MM.1S (cell line): ENCODE data around the gene COL11A2.

ENCODE experiments used
- DNase-seq: peaks from one replicate; pipeline ENCODE4 v3.0.0-alpha.2; 2015
- H2AFZ ChIP-seq: fragments of 300-600 bp; sonication (generic); 2 replicates; pipeline ENCODE4 v1.6.0; 2016; ENCODE audit warnings: antibody characterized with exemption, low read length
- H3F3A ChIP-seq: fragments of 300-600 bp; sonication (generic); 2 replicates; pipeline ENCODE4 v1.6.1; 2016; ENCODE audit warnings: mild to moderate bottlenecking, antibody characterized with exemption, low read length, moderate library complexity, mixed read lengths; ENCODE audit not compliant: insufficient read depth
- H3K27ac ChIP-seq: fragments of 300-600 bp; sonication (generic); 2 replicates; pipeline ENCODE4 v1.5.1; 2016; ENCODE audit warnings: mild to moderate bottlenecking, low read length
- H3K27me3 ChIP-seq: fragments of 300-600 bp; sonication (generic); replicated peaks from 2 replicates; pipeline ENCODE4 v1.6.0; 2016; ENCODE audit warnings: low read length; ENCODE audit not compliant: insufficient read depth
- H3K36me3 ChIP-seq: fragments of 300-600 bp; sonication (generic); replicated peaks from 2 replicates; pipeline ENCODE4 v1.6.1; 2016; ENCODE audit warnings: mild to moderate bottlenecking, low read length, mixed read lengths; ENCODE audit not compliant: insufficient read depth
- H3K4me1 ChIP-seq: fragments of 300-600 bp; sonication (generic); 2 replicates; pipeline ENCODE4 v1.6.1; 2016; ENCODE audit warnings: low read length, mixed read lengths
- H3K4me2 ChIP-seq: fragments of 300-600 bp; sonication (generic); 2 replicates; pipeline ENCODE4 v1.6.0; 2016; ENCODE audit warnings: low read depth, low read length
- H3K4me3 ChIP-seq: fragments of 300-600 bp; sonication (generic); 2 replicates; pipeline ENCODE4 v1.5.1; 2016; ENCODE audit warnings: low read length, mixed read lengths
- H3K79me2 ChIP-seq: fragments of 300-600 bp; sonication (generic); 2 replicates; pipeline ENCODE4 v1.6.1; 2016; ENCODE audit warnings: mixed run types, low read length, mixed read lengths
- H3K9ac ChIP-seq: fragments of 300-600 bp; sonication (generic); 2 replicates; pipeline ENCODE4 v1.6.1; 2016; ENCODE audit warnings: low read length, mixed read lengths
- H3K9me2 ChIP-seq: fragments of 300-600 bp; sonication (generic); replicated peaks from 2 replicates; pipeline ENCODE4 v1.6.1; 2016; ENCODE audit warnings: mild to moderate bottlenecking, low read length, mixed read lengths; ENCODE audit not compliant: insufficient read depth
- H3K9me3 ChIP-seq: fragments of 300-600 bp; sonication (generic); replicated peaks from 2 replicates; pipeline ENCODE4 v1.6.1; 2016; ENCODE audit warnings: mild to moderate bottlenecking, low read length, mixed read lengths; ENCODE audit not compliant: insufficient read depth
- H4K20me1 ChIP-seq: fragments of 300-600 bp; sonication (generic); 2 replicates; pipeline ENCODE4 v1.6.1; 2016; ENCODE audit warnings: mild to moderate bottlenecking, low read length, moderate library complexity, mixed read lengths; ENCODE audit not compliant: insufficient read depth
- EZH2 ChIP-seq: fragments of 300-600 bp; sonication (generic); optimal IDR thresholded peaks from 2 replicates; pipeline ENCODE3; 2017; ENCODE audit warnings: low read depth, mild to moderate bottlenecking, antibody characterized with exemption, low read length, mixed read lengths
- EZH2phosphoT487 ChIP-seq: fragments of 300-600 bp; sonication (generic); IDR thresholded peaks from 2 replicates; pipeline ENCODE4 v1.6.1; 2018; ENCODE audit warnings: antibody characterized with exemption, low read length
- TF ChIP-seq, protein P1 (sequence below): fragments of 300-600 bp; sonication (generic); IDR thresholded peaks from 2 replicates; pipeline ENCODE4 v1.5.1; 2016; ENCODE audit warnings: antibody characterized with exemption, low read length, mixed read lengths

Gene COL11A2

DNA sequence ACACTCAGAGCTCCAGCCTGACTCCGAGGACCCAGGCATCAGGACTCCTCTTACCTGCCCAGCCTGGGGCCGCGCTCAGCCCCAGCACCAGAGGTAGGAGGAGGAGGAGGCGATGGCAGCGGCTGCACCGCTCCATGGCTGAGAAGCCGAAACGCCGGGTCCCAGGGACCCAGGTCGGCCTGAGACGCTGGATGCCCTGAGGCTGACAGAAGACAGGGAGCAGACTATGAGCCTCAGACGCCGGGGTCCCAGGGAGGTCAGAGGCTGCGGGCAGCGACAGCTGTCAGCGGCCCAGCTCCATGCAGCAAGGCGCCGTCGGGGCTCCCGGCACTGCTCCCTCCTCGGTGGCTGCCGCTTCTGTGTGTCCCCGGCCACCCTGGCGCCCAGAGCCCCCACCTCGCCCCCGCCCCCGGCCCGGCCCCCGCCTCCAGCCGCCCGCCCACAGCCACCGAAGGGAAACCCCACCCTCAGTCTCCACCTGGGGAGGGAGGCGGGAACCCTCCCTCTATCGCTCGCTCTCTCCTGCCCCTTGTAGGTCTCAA, at the start of gene COL11A2:
Gene COL11A2 (minus strand): TSS at position 363 of the 542 bp plus-strand sequence. CDS start 227 bp downstream, at position 136.
- no peaks in the 10 kb centered on the region for H3K9me2 ChIP-seq
- peaks cover 10% of the 10 kb centered on the region for H3K27me3 ChIP-seq
- no peaks in the 10 kb centered on the region; the same call in 1 of the 2 replicates for H3K36me3 ChIP-seq
- H3K4me1 ChIP-seq: no peaks in the 10 kb centered on the region
- no peak within 1 kb of the TSS for H3K9ac ChIP-seq
- 0 out of 2 replicates have a peak, but pooled peaks cover 3% of the 10 kb centered on the region for H3K79me2 ChIP-seq
- no peaks in the 10 kb centered on the region for H4K20me1 ChIP-seq
- H3K4me2 ChIP-seq: no peak within 1 kb of the TSS
- no peak for TF ChIP-seq EZH2
- TF ChIP-seq, protein P1, sequence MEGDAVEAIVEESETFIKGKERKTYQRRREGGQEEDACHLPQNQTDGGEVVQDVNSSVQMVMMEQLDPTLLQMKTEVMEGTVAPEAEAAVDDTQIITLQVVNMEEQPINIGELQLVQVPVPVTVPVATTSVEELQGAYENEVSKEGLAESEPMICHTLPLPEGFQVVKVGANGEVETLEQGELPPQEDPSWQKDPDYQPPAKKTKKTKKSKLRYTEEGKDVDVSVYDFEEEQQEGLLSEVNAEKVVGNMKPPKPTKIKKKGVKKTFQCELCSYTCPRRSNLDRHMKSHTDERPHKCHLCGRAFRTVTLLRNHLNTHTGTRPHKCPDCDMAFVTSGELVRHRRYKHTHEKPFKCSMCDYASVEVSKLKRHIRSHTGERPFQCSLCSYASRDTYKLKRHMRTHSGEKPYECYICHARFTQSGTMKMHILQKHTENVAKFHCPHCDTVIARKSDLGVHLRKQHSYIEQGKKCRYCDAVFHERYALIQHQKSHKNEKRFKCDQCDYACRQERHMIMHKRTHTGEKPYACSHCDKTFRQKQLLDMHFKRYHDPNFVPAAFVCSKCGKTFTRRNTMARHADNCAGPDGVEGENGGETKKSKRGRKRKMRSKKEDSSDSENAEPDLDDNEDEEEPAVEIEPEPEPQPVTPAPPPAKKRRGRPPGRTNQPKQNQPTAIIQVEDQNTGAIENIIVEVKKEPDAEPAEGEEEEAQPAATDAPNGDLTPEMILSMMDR: no peak
- TF ChIP-seq EZH2phosphoT487: no peak
- no peaks in the 10 kb centered on the region for H3K9me3 ChIP-seq
- H3F3A ChIP-seq: no peaks in the 10 kb centered on the region
- no peak within 1 kb of the TSS for H2AFZ ChIP-seq
- H3K27ac ChIP-seq: no peak within 1 kb of the TSS
- no peak within 1 kb of the TSS for H3K4me3 ChIP-seq
- no peak for DNase-seq

DNA sequence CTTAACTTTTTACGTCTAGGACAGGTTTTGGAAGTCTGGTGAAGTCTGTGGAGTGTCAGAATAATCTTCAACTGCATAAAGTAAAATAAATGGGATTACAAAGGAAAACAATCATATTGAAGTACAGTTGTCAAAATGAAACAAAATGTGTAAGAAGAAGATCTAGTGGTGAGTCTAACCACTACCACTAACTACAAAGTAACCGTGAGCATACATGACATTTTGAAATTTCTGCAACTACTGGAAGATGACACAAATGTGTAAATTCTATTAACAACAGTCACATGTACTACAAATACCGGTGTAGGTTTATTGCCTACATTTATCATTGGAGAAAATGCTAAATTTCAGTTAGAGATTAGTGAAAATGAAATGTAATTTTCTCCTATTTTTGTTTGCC, 49.7 kb upstream of the COL11A2 start:
- Histone ChIP-seq H2AFZ (no peak overlapping the region), H3K4me2 (no peak overlapping the region), H3K4me3 (no peak overlapping the region), H4K20me1 (no peaks in the 10 kb centered on the region), H3K79me2 (no peaks in the 10 kb centered on the region), H3K27me3 (peaks cover 20% of the 10 kb centered on the region; the same call in 1 of the 2 replicates), H3K36me3 (no peaks in the 10 kb centered on the region), H3K9me2 (no peaks in the 10 kb centered on the region), H3F3A (no peaks in the 10 kb centered on the region), H3K9me3 (no peaks in the 10 kb centered on the region), H3K27ac (no peak overlapping the region), H3K9ac (no peak overlapping the region), H3K4me1 (no peaks in the 10 kb centered on the region)
- DNase-seq: no peak
- no peak for TF ChIP-seq EZH2
- TF ChIP-seq, protein P1: no peak
- TF ChIP-seq EZH2phosphoT487: no peak

DNA sequence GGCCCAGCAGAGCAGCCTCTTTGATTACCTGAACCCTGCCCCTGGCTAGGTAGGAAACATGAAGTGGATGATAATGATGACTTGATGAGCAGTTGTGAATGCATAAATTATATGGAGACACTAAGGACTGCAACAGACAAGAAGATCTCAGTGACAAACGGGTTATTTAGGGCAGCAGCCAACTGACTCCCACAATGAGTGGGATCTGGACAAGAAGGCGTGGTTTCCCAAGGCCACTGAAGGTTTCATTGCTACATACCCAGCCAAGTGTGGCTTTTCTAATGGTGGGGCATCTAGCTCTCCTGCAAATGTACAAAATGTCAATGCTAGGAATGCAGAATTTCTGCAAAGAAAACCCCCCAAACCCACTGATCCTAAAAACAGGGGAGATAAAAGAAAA, 45.5 kb upstream of the COL11A2 start:
- Histone ChIP-seq H3K27me3 (peaks cover 15% of the 10 kb centered on the region; the same call in 1 of the 2 replicates), H3K4me2 (no peak overlapping the region), H3K27ac (no peak overlapping the region), H3K79me2 (no peaks in the 10 kb centered on the region), H3K9me2 (no peaks in the 10 kb centered on the region), H2AFZ (no peak overlapping the region), H3K4me1 (no peaks in the 10 kb centered on the region), H3K4me3 (no peak overlapping the region), H3K36me3 (no peaks in the 10 kb centered on the region), H4K20me1 (no peaks in the 10 kb centered on the region), H3K9ac (no peak overlapping the region), H3F3A (no peaks in the 10 kb centered on the region), H3K9me3 (no peaks in the 10 kb centered on the region)
- TF ChIP-seq EZH2: no peak
- TF ChIP-seq, protein P1: no peak
- no peak for TF ChIP-seq EZH2phosphoT487
- DNase-seq: no peak
